Measurements from ENCODE around the gene TBCEL.

- TF ChIP-seq MAX (IDR thresholded peaks at IDR 0.05; ENCODE audit: insufficient read depth, insufficient read length) = no peak
- TF ChIP-seq POLR2A (IDR thresholded peaks at IDR 0.05; ENCODE audit: low read depth, low read length) = no peak
- TF ChIP-seq CTCF (IDR thresholded peaks at IDR 0.05; ENCODE audit: extremely low read depth in 1 of 2, insufficient read depth in 1 of 2, low read depth in 1 of 2, low read length in 2 of 2) = no peak
- TF ChIP-seq POLR2AphosphoS5 (IDR thresholded peaks at IDR 0.05; ENCODE audit: insufficient read depth, low read depth, low read length) = no peak
- no peak for TF ChIP-seq FOS (IDR thresholded peaks at IDR 0.05; ENCODE audit: borderline replicate concordance, insufficient read depth, low read length)
- TF ChIP-seq EZH2 (IDR thresholded peaks at IDR 0.05; ENCODE audit: borderline replicate concordance, low read depth, low read length, severe bottlenecking) = no peak
- no peak for TF ChIP-seq GATA2 (IDR thresholded peaks at IDR 0.05; ENCODE audit: insufficient read depth, insufficient read length, low read depth, low read length)
- TF ChIP-seq JUN (IDR thresholded peaks at IDR 0.05; ENCODE audit: borderline replicate concordance, insufficient read depth, insufficient read length, low read depth) = no peak
Measured at GRCh38 chr11:121105481-121106195, 81.7 kb downstream of the TBCEL start.

Measured in endothelial cell of umbilical vein (primary cell).